MM.1S (cell line): ENCODE measurements around the gene PSRC1.

Source experiments
- EZH2 ChIP-seq: fragments of 300-600 bp; sonication (generic); optimal IDR thresholded peaks from 2 replicates; pipeline ENCODE3; 2017; ENCODE audit warnings: low read depth, mild to moderate bottlenecking, antibody characterized with exemption, low read length, mixed read lengths
- TF ChIP-seq, protein P1 (sequence below): fragments of 300-600 bp; sonication (generic); IDR thresholded peaks from 2 replicates; pipeline ENCODE4 v1.5.1; 2016; ENCODE audit warnings: antibody characterized with exemption, low read length, mixed read lengths

DNA sequence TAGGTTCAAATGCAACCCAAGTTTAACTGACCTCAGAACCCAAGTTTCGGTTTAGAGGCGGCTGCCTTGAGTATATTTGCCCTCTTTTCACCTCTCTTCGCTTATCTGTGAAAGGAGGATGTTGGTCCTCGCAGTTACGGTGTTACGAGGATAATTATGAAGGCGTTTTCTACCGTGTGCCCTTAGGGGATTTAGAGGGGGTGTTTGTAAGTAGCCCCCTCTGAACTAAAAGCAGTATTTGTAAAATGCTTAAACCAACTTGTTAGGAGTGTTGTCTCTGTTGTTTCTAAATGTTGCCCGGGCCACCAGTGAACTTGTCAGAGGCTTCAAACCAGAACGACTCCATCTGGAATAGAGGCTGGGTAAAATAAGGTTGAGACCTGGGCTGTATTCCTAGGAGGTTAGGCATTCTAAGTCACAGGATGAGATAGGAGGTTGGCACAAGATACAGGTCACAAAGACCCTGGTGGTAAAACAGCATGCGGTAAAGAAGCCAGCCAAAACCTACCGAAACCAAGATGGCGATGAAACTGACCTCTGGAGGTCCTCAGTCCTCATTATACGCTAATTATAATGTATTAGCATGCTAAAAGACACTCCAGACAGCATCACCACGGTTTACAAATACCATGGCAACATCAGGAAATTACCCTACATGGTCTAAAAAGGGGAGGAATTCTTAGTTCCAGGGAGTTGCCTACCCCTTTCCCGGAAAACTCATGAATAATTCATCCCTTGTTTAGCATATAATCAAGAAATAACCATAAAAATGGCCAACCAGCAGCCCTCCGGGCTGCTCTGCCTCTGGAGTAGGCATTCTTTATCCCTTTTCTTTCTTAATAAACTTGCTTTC lies 1.0 kb upstream of the PSRC1 start:
- TF ChIP-seq, protein P1, sequence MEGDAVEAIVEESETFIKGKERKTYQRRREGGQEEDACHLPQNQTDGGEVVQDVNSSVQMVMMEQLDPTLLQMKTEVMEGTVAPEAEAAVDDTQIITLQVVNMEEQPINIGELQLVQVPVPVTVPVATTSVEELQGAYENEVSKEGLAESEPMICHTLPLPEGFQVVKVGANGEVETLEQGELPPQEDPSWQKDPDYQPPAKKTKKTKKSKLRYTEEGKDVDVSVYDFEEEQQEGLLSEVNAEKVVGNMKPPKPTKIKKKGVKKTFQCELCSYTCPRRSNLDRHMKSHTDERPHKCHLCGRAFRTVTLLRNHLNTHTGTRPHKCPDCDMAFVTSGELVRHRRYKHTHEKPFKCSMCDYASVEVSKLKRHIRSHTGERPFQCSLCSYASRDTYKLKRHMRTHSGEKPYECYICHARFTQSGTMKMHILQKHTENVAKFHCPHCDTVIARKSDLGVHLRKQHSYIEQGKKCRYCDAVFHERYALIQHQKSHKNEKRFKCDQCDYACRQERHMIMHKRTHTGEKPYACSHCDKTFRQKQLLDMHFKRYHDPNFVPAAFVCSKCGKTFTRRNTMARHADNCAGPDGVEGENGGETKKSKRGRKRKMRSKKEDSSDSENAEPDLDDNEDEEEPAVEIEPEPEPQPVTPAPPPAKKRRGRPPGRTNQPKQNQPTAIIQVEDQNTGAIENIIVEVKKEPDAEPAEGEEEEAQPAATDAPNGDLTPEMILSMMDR, result no peak
- TF ChIP-seq EZH2, result no peak
